Right ventricle myocardium superior (tissue), 1 donor: ENCODE data around the gene CDK14. TPM values are rescaled to one million over a fixed set of nuclear protein-coding genes. Genes with fewer than 3 reads are reported as not detected.

ENCODE experiments used
- ATAC-seq: fragments of 200-7000 bp; cut with Tn5 transposase; one replicate; pipeline ENCODE4 v1.9.1; 2020; ENCODE audit warnings: mild to moderate bottlenecking; ENCODE audit not compliant: poor library complexity
- DNase-seq: peaks from one replicate; pipeline ENCODE4 v3.0.0-alpha.2; 2020
- intact Hi-C: fragments of 100-400 bp; cut with DNase I; formaldehyde crosslinking; loops from one replicate; pipeline ENCODE4 v1.11.2; 2022
- total RNA-seq: library from RNA; stranded (reverse); fragmentation: NEBNext Ultra II Directional; extraction: Animal tissue kit (Norgen Biotek cat#: 25700); gene quantifications from one replicate; pipeline ENCODE4 v1.2.1, GENCODE V29; 2021
- donor health status: DM: no; HTN: yes; CAD: no; lungs with severe emphysema.

The CDK14 gene
- total RNA-seq, 1 donor from 2014 or later = 24.2 TPM

GRCh38 chr7:91067242-91067641, 471.1 kb downstream of the CDK14 start:
- intact Hi-C loops = no loop called here
- DNase-seq = no peak
- ATAC-seq = no peak

- ATAC-seq = no peak
- DNase-seq = no peak
Observed at GRCh38 chr7:91068136-91068795, 472.1 kb downstream of the CDK14 start.

GRCh38 chr7:91069146-91069545, 473.0 kb downstream of the CDK14 start:
- intact Hi-C loops = no loop called here
- no peak for DNase-seq
- no peak for ATAC-seq

More at GRCh38 chr7:91068136-91068795, 472.1 kb downstream of the CDK14 start:
- intact Hi-C loops = no loop called here

- ATAC-seq (no peak), DNase-seq (no peak)
- intact Hi-C loops = no loop called here
Observed at GRCh38 chr7:91079487-91079886, 483.4 kb downstream of the CDK14 start.

GRCh38 chr7:91080351-91080750, 484.2 kb downstream of the CDK14 start:
- intact Hi-C loops = loop anchor here (10.0 kb wide), 2 partner anchors 184 to 554 kb away; partner anchors contain the start of gene FZD1
- ATAC-seq (no peak), DNase-seq (no peak)

- DNase-seq (no peak), ATAC-seq (peak; percentile 47)
- intact Hi-C loops = loop anchor here (10.0 kb wide), 2 partner anchors 183 to 553 kb away; partner anchors contain the start of gene FZD1
Observed at GRCh38 chr7:91082038-91082437, 485.9 kb downstream of the CDK14 start.

GRCh38 chr7:91082852-91083495, 486.9 kb downstream of the CDK14 start:
- intact Hi-C loops = loop anchor here (10.0 kb wide), 2 partner anchors 182 to 552 kb away; partner anchors contain the start of gene FZD1
- ATAC-seq (peak; percentile 64), DNase-seq (no peak)

- intact Hi-C loops = loop anchor here (10.0 kb wide), 2 partner anchors 181 to 551 kb away; partner anchors contain the start of gene FZD1
- ATAC-seq (peak; percentile 79), DNase-seq (peak; percentile 57)
Observed at GRCh38 chr7:91083855-91084644, 487.9 kb downstream of the CDK14 start.

- ATAC-seq (no peak), DNase-seq (no peak)
- intact Hi-C loops = loop anchor here (5.0 to 10.0 kb wide), 3 partner anchors 180 to 697 kb away; partner anchors contain the start of gene FZD1
Observed at GRCh38 chr7:91085175-91085574, 489.1 kb downstream of the CDK14 start.

GRCh38 chr7:91086200-91086599, 490.1 kb downstream of the CDK14 start:
- intact Hi-C loops = loop anchor here (5.0 to 10.0 kb wide), 3 partner anchors 179 to 696 kb away; partner anchors contain the start of gene FZD1
- DNase-seq = no peak

GRCh38 chr7:91088156-91088555, 492.0 kb downstream of the CDK14 start:
- ATAC-seq (no peak), DNase-seq (no peak)
- intact Hi-C loops = loop anchor here (5.0 to 10.0 kb wide), 3 partner anchors 177 to 694 kb away; partner anchors contain the start of gene FZD1

More at GRCh38 chr7:91086200-91086599, 490.1 kb downstream of the CDK14 start:
- ATAC-seq = no peak

GRCh38 chr7:91088691-91089090, 492.6 kb downstream of the CDK14 start:
- intact Hi-C loops = loop anchor here (5.0 to 10.0 kb wide), 3 partner anchors 176 to 694 kb away; partner anchors contain the start of gene FZD1

GRCh38 chr7:91089382-91089963, 493.4 kb downstream of the CDK14 start:
- intact Hi-C loops = loop anchor here (5.0 to 10.0 kb wide), 3 partner anchors 175 to 693 kb away; partner anchors contain the start of gene FZD1
- DNase-seq (no peak), ATAC-seq (peak; percentile 76)

More at GRCh38 chr7:91088691-91089090, 492.6 kb downstream of the CDK14 start:
- ATAC-seq = no peak
- no peak for DNase-seq

- no peak for DNase-seq
- intact Hi-C loops = no loop called here
- peak; percentile 80 for ATAC-seq
Observed at GRCh38 chr7:91090684-91091083, 494.6 kb downstream of the CDK14 start.

- ATAC-seq = no peak
- no peak for DNase-seq
- intact Hi-C loops = no loop called here
Observed at GRCh38 chr7:91091631-91092030, 495.5 kb downstream of the CDK14 start.

- intact Hi-C loops = no loop called here
- DNase-seq (no peak), ATAC-seq (no peak)
Observed at GRCh38 chr7:91093181-91093580, 497.1 kb downstream of the CDK14 start.

- no peak for ATAC-seq
- DNase-seq = no peak
- intact Hi-C loops = no loop called here
Observed at GRCh38 chr7:91098566-91098965, 502.4 kb downstream of the CDK14 start.

GRCh38 chr7:91103363-91103762, 507.2 kb downstream of the CDK14 start:
- intact Hi-C loops = no loop called here
- ATAC-seq = no peak
- no peak for DNase-seq
